GM19099 (cell line): ENCODE measurements around the gene SLC22A2.

ENCODE experiments used
- POLR2A ChIP-seq: IDR thresholded peaks from 3 replicates; pipeline ENCODE4 v1.6.1; 2011; ENCODE audit warnings: low read depth; ENCODE audit not compliant: insufficient read length; ENCODE audit errors: extremely low read depth

The SLC22A2 gene

GRCh38 chr6:160277546-160277945, 18.9 kb upstream of the SLC22A2 start:
- no peak for TF ChIP-seq POLR2A

DNA sequence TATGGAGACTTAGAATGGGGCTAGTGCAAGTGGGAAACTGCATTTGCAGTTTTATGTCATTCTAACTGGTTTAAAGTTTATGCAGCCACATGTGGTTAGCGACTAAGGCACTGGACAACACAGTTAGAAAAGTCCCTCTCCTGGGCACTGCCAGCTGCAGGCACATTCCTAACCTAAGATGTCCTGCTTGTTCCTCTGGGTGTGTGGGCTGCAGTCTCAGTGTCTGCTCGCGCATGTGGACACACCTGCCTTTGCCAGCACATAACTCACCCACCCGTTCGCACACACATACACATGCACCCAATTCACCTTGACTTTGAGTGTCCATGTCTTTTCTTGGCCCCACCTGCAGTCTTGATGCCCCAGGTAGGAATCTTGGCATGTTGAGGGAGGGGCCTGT, 18.5 kb upstream of the SLC22A2 start:
- TF ChIP-seq POLR2A, result no peak

- TF ChIP-seq POLR2A, result no peak
These were observed 17.5 kb upstream of the SLC22A2 start for GRCh38 chr6:160276126-160276525.

GRCh38 chr6:160275511-160276003, 16.9 kb upstream of the SLC22A2 start:
- no peak for TF ChIP-seq POLR2A

DNA sequence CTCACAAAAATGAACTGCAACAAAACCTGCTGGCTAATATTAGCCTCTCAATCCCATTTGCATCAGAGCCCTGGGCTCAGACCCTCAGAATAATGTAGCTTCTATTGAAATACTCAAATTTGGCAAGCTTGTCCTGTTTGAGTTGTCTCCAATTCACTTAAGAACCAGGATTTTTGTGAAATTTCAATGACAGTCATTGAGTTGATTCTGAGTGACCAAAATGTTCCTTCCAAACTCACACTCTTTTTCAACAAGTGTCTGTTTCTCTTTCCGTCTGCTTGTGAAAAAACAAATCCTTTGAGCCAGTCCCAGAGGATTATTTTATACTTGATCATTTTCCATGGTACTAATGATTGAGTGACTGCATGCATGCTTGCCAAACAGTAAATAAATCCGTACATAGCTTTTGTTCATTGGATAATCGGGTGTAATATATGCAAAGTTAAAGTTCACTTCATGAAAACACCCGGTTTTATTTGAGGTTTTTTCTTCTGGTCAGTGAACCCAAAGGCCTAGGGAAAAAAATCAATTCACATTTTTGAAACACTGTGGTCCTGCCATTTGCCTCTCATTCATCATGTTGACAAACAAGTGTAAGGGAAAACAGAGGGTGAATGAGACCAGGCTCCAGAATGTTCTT, 16.4 kb upstream of the SLC22A2 start:
- TF ChIP-seq POLR2A, result no peak

- no peak for TF ChIP-seq POLR2A
These were observed 15.1 kb upstream of the SLC22A2 start for GRCh38 chr6:160273750-160274149.

DNA sequence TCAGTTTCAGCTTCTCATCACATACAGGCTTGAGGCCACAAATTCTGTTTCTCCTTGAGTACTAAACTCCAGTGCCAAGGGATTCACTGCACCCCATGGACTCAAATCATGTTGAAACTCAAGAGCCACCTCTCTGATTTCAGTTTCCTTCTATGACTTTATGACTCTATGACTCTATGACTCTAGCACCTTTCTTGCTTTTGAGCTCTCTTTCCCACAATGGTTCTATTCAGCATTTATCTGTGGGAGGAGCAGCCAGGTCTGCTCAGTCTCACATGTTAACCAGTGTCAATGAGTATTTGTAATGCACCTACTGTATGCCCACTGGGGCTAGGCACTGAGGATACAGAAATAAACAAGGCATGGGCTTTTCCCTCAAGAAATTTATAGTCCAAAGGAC, 14.6 kb upstream of the SLC22A2 start:
- no peak for TF ChIP-seq POLR2A

GRCh38 chr6:160272707-160273106, 14.1 kb upstream of the SLC22A2 start:
- no peak for TF ChIP-seq POLR2A

GRCh38 chr6:160270347-160270746, 11.7 kb upstream of the SLC22A2 start:
- TF ChIP-seq POLR2A, result no peak

- no peak for TF ChIP-seq POLR2A
These were observed 11.2 kb upstream of the SLC22A2 start for GRCh38 chr6:160269771-160270170.

- TF ChIP-seq POLR2A, result no peak
These were observed 10.5 kb upstream of the SLC22A2 start for GRCh38 chr6:160269023-160269521.

DNA sequence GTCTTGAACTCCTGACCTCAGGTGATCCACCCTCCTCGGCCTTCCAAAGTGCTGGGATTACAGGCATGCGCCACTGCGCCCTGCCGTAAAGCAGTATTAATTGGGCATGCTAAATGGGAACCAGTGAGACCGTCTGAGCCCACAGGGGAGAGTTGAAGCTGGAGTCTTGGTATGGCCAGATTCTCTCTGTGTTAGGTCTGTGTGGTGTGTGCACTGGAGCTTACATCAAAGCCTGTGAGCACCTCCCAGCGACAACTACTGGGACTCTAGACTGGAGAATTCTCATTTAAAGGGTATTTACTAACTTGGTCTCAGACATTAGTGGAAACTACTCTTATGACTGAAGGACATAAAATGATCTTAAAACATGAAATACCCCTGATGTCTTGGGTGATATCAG, 8.5 kb upstream of the SLC22A2 start:
- no peak for TF ChIP-seq POLR2A

DNA sequence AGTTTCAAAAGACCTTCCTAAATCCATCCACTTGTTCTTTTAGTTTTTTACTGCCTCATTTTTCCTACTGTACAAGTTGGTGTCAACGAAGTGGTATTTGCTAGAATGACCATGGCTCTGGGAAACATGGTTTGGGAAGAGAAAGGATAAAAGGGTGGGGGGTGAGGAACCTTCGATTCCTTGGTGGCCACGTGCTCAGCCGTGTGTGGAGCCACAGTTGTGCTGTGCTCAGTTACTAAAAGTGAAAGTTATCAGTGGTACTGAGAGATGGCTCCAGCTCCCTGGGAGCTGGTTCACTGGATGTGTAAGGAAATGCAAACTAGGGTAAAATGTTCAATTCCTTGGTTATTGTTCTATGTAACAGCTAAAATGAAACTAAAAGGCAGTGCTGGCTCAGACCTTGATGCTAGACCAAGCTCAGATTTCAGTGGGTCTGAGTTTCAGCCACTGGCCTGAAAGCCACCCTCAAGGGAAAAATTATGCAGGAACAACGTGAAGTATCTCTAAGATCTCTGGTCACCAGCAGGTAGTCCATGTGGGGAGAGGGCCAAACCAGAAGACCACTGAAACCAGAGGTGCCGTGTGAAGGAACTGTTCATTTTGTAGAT, 7.4 kb upstream of the SLC22A2 start:
- no peak for TF ChIP-seq POLR2A

DNA sequence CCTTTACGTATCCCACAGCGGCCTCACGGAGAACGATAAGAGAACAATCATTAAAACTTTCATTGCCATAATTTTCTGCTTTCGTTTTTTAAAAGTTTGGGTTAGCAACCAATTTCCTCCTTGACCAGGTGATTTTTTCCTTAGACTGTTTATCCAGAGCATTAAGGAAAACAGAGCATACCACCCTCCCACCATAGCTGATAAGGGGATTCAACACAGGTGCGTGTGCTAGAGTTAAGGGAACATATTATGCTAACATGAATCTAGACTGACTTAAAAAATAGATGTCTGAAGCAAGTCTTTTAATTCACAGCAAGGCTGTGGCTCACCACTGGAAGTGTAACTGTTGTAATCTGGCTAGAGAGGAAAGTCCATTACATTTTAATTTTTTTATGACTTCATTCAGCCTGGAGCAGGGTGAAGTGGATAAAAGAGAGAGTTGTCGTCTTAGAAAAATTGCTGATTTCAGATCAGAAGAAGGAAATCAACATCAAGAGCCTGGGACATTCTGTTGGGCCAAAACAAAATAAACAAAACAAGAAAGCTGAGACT, 5.5 kb upstream of the SLC22A2 start:
- no peak for TF ChIP-seq POLR2A

DNA sequence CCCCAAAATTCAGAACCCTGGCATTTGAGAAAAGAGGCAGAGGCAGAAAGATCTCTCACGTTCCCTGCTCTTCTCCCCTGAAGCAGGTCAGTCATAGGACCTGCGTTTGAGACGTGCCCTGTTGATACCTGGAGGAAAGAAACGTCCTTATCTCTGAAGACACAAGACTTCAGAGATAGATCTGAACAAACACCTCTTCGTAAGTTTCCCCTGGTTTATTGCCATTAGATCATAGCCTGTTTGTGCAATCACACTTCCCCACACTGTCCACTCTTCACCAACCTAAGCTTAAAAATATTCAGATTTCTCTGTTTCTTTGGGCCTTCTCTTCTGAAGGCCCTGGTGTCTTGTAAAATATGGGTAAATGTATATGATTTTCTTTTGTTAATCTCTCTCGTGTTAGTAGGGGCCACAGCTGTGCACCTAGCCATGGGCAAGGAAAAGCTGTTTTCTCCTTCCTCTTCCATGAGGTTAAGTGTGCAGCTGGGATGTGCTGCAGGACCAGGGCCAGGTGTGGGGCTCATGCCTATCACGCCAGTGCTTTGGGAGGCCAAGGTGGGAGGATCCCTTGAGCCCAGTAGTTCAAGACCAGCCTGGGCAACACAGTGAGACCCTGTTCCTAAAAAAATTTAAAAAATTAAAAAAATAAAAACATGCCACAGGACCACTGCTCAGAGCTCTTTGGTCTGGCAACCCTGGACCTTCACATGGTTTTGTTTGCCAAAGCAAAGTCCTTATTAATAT, 4.7 kb upstream of the SLC22A2 start:
- no peak for TF ChIP-seq POLR2A
